HG03378 (cell line): Measurements from ENCODE around the gene COPB1.
"Not testable (repeated sequence)": the region's sequence is repeated elsewhere in the genome, so short reads cannot be mapped to it uniquely, and the experiment has no call there.

ENCODE experiments used
- ATAC-seq: cut with Tn5 transposase; IDR thresholded peaks from one replicate; pipeline ENCODE4 v1.9.1; 2021; ENCODE audit warnings: mild to moderate bottlenecking, moderate library complexity; ENCODE audit not compliant: unreplicated experiment

Gene COPB1

DNA sequence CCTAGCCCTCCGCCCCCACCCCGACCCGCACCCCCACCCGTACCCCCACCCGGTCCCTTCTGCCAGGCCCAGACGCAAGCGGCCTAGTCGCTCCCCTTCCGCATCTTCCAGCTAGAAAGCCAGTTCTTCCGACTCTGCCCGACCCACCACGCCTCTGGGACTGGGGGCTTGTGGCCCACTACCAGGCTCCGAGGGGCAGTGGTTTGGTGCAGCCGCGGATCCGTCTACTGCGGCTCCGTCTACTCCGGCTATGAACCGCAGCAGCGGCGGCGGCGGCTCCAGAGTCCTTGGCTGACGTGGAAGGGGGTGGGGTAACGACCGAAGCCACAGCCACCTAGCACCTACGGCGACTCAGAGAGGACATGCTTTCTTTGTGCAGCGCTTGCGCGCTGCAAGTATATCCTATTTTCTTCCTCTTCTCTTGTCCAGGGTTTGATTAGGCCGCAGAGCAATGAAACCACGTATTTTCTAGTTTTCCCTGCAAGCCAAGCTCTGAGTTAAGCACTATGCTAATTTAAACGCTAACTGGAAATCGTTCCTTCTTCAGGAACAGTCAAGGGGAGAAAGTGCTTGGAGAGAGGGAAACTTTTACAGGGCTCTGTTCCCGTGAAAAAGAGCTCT, at the start of gene COPB1:
TSS of gene COPB1 (minus strand) at position 252 of the 621 bp plus-strand sequence. CDS start 883 bp downstream, outside the sequence.
- peak; percentile 82 for ATAC-seq

DNA sequence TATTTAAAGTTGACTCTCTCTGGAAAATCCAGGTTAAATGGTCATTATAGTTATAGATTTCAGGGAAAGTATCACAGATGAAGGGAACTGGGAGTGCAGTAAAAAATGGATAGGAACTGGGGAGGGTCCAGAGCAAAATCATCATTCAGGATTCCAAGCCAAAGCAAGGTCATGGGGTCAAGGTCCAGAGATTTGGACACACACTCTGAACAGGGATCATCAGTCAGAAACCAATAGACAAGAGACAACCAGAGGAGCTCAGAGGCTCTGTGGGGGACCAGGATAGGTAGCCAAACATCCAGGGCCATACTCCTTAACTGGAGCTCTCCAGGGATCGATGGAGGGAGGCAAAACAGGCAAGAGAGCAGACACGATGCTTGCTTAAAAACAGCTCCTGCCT, 47.8 kb upstream of the COPB1 start:
- ATAC-seq = no peak

DNA sequence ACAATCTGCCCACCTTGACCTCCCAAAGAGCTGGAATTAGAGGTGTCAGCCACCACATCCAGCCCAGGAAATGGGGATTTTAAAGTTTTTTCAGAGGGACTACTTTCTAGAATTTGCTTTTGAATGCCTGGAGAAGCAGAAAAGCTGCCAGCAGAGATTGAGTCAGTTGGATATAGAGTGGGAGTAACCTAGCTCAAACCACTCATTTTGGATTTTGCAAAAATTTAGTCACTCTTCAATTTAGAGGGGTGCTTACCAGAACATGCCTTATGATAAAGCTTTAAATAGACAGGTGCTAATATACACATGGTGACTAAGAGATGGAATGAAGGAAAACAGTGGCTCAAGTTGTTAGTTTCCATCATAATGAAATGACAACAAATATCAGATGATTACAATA, 47.1 kb upstream of the COPB1 start:
- ATAC-seq = no peak

DNA sequence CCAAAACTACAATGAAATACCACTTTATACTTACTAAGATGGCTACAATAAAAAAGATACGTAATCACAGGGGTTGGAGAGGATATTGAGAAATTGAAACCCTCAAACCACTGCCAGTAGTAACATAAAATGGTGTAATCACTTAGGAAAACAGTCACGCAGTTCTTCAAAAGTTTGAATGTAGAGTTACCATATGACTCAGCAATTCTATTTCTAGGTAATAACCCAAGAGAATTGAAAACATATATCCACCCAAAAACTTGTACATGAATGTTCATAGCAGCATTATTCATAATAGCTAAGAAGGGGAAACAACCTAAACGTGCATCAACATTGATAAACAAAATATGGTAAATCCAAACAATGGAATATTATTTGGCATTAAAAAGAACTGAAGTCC, 45.0 kb upstream of the COPB1 start:
- ATAC-seq = peak; percentile 96

- no peak for ATAC-seq
Observed at GRCh38 chr11:14543260-14543659, 43.6 kb upstream of the COPB1 start.

DNA sequence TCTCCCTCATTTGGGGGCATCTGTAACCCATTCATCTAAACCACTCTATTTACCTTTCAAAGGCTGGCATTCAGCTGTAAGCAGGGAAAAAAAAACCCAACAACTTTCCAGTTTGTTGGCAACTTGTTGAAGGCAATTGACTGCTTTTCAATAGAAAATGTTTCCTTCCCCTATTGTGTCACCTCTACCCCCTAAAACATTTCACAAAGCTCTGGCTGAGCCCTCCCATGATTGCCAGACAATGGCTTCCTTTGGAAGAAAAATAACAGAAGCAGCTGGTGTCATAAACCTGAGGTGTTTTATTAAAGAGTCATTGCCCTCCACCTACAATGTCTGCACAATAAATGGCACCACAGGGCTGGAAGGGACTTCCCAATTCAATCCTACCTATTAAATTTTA, 42.7 kb upstream of the COPB1 start:
- ATAC-seq = no peak

DNA sequence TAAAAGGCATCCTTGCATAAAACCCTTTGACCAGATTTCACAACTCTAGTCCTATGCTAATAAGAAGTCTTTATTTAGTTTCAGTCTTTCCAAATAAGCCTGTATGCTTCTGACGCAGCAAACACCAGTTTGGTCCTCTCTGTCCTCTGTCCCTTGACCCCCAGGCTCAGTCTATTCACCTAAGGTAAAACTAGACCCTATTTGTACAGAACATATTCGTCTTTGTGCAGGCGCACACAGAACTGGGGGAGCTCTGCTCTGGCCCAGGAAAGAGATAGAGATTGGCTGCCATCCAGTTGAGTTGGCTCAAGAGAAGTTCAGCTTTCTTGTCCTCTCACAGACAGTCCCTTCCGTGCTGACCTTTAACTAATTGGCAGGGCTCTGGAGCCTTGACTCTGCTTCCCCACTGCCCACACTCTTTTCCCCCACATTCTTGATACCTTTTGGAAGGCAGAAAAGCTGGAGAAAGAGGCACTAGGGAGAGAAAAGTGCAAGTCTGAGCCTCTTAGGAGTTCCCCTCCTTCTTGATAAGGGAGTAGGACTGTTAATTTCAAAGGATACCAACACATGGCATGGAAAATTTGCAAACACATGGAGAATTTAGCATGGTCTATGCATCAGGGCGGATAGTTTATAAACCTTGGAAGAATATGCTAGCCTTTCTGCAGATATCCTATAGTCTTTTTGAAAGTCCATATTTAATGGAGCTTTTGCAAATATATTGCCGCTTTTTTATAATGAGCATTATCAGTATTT, 41.8 kb upstream of the COPB1 start:
- ATAC-seq = no peak

- ATAC-seq = no peak
Observed at GRCh38 chr11:14539982-14540421, 40.4 kb upstream of the COPB1 start.

DNA sequence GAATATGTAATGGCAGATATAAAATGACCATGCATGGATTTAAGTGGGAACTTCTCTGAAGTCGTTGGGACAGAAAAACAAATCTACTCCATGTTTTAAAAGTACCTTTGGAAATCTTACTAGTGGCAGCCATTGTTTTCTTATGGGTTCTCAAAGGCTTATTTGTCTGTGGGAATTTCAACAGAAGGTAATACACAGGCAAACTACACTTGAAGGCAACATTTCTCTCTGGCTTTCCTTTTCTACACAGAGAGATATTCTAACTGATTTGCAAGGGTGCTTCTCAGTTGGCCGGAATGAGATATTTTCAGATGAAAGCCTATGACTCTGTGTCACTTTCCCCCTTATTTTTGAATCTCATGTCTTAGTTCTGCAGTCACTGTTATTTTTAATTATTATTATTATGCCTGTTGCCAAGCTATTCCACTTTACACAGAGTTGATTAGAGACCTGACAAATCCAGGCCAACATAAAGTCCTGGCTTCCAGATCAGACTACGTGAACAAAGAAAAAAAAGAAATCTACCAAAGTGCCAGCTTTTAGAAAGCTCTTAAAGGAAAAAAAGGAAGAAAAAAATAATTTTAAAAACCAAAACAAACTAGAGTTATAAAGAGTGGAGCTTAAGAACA, 39.4 kb upstream of the COPB1 start:
- ATAC-seq = no peak

- no peak for ATAC-seq
Observed at GRCh38 chr11:14538271-14538925, 38.8 kb upstream of the COPB1 start.

DNA sequence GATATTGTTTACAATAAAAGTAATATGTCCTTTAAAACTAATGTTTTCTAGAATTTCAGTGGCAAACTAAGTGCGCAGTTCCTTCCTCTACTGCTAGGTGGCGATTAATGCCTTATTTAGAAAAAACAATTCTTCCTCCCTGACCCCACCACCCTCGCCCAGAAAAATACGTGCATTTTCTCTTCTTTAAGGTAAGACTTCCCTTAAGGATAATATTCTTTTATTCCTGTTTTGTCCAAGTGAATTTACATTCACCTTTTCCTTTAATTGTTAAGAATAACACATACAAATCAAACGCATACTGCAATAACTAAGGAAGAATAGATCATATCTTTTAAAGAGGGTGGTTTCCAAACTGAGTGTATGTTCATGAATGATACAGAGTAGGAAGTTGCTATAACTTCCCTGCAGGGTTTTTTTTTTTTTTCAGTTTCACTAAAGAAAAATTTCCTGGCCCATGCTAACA, 37.6 kb upstream of the COPB1 start:
- ATAC-seq = peak; percentile 79

DNA sequence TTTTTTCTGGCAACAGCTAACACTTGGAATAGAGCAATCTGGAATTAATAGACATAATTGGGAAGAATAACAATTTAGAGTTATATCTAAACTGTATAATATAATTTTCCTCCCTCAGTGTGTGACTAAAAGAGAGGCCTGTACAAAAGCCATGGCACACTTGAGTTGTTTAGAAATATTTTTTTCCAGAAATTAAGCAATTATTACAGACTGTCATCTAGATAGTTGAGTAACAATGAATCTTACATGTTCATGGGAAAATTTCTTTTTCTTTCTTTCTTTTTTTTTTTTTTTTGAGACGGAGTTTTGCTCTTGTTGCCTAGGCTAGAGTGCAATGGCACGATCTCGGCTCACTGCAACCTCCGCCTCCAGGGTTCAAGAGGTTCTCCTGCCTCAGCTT, 35.6 kb upstream of the COPB1 start:
- ATAC-seq = not testable (repeated sequence)

DNA sequence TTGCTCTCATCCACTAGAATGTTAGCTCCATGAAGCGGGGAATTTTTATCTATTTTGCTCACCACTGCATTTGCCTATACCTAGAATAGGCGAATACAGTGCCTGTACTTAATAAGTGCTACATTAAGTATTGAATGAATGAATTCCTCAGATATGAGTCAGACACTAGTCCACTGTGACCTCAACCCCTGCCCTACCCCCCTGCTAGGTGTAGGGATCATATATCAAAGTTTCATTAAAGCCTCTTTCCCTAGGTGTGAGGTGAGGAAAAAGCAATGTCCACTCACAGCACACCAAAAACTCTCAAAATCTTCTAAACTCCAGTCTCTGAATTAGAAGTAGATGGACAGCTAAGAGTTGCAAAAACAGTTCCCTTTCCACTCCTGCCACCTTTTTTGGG, 30.3 kb upstream of the COPB1 start:
- no peak for ATAC-seq

GRCh38 chr11:14529321-14529720, 29.7 kb upstream of the COPB1 start:
- ATAC-seq = no peak

DNA sequence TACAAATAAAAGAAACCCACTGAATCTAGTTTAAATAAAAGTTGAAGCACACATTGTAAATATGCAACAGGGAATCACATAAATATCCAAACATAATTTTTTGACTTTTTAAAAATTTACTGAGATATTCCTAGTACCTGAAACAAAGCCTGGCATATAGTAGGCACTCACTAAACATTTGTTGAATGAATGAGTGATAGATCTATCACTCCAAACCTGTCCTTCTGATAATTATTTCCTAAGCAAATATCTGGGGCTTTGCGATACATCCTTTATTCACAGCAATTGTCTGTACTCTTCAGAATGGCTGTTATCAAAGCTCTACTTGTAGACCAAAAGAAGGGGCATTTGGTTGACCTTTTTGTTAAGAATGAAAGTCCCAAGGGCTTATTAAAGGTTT, 23.2 kb upstream of the COPB1 start:
- ATAC-seq = no peak

GRCh38 chr11:14522245-14522644, 22.6 kb upstream of the COPB1 start:
- no peak for ATAC-seq

- ATAC-seq = no peak
Observed at GRCh38 chr11:14520747-14521151, 21.1 kb upstream of the COPB1 start.

- peak; percentile 91 for ATAC-seq
Observed at GRCh38 chr11:14519917-14520746, 20.5 kb upstream of the COPB1 start, which contains the start of gene PSMA1. Gene PSMA1 (minus strand): TSS chr11:14520386. CDS start chr11:14520299, 87 bp downstream.

- peak; percentile 3 for ATAC-seq
Observed at GRCh38 chr11:14519597-14519916, 19.9 kb upstream of the COPB1 start.

GRCh38 chr11:14518820-14519219, 19.2 kb upstream of the COPB1 start:
- no peak for ATAC-seq

DNA sequence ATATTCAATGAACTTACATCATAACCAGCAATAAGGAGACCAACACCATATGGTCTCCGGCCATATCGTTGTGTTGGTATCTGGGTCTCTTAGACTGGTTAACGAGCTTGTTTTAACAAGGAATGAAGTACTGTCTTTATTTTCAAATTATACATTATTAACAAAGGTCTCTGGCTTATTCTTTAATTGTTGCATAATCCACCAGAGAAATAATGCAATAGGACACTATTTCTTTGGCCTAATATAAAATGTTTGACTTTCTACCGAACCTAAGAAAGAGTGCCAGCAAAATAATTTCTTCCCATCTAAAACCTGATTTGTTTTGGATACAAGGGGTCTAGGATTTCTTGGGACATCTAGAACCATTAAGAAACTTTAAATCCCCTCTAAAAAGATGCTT, 14.2 kb upstream of the COPB1 start:
- no peak for ATAC-seq
